GM18526 (cell line): ENCODE data around the gene AACS.

Source experiments
- POLR2A ChIP-seq: IDR thresholded peaks from 3 replicates; pipeline ENCODE4 v1.6.1; 2011; ENCODE audit not compliant: insufficient read length; ENCODE audit errors: extremely low read depth

Gene AACS

DNA sequence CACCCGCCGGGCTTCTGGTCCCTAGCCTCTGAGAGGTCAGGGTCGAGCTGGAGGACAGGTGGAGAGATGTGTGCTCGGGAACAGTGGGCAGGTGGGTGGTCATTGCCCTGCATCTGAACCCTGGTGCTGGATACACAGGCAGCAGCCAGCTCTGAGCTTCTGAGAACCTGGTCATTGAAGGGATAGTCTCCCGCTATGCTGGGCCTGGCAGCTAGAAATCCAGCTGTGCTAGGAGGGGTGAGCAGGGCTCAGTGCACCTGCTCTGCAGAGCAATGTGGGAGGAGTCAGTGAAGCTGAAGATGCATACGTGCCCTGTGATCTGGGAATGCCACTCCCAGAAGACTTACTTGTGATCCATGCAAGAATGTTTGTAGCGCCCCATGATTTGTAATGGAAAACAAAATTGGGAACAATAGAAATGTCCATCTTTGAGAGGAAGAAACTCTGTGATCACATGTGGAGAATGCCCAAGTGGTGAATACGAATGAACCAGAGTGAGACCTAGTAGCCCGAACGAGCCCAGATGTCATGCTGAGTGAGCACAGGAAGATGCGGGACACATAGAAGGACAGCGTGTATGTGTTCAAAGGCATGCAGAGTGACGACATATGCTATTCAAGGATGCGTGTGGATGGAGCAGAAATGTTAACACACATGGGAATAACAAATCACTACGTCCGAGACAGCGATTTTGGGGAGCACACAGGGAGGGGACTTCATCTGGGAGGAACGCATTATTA is 63.4 kb downstream of the AACS start:
- no peak for TF ChIP-seq POLR2A

- no peak for TF ChIP-seq POLR2A
These were observed 63.9 kb downstream of the AACS start for GRCh38 chr12:125129179-125129571.

DNA sequence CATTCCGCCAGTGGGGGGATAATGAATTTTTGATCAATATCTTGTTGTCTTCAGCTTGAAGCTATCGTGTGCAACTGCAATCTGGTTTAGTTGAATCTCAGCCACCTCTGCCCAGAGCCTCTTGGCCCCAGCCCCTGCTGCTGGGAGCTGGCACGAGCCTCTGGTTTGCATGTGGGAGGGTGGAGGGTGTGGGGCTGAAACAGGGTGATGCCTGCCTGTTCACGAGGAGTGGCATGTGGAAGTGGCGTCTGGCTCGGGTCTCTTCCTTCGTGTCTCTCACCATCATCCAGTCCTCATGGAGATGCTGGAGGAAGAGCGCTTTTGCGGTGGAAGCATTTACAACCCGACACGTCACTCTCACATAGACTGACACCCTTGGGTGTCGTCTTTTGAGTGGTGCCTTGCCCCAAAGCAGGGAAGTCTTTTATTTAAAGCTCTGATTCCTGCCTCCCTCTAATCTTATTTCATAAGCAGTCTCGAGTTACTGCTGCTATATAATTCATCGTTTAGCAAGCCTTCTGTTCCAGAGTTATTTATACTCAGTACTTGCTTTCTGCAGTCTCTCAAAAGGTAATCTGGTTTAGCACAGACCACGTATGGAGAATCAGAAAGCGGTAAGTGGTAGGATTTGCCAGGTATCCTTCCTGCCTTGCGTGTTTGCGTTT is 64.5 kb downstream of the AACS start:
- TF ChIP-seq POLR2A, result no peak

DNA sequence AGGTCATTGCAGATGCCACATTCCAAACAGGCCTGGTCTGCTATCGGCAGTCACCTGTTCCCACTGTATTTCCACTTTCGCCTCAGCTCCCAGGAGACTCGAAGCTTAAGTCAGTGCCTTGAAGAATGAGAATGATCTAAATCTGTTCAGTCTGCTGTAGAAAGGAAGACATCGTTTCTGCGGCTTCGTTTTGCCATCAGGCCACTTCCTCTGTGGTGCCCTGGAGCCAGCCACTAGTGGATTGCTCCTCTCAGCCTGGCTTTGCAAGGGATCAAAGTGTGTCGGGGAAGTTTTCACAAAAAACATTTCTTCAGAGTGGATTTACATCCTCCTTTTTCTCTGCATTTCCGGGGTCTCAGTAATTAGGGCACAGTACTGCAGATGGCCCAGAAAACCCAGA is 66.7 kb downstream of the AACS start:
- no peak for TF ChIP-seq POLR2A

DNA sequence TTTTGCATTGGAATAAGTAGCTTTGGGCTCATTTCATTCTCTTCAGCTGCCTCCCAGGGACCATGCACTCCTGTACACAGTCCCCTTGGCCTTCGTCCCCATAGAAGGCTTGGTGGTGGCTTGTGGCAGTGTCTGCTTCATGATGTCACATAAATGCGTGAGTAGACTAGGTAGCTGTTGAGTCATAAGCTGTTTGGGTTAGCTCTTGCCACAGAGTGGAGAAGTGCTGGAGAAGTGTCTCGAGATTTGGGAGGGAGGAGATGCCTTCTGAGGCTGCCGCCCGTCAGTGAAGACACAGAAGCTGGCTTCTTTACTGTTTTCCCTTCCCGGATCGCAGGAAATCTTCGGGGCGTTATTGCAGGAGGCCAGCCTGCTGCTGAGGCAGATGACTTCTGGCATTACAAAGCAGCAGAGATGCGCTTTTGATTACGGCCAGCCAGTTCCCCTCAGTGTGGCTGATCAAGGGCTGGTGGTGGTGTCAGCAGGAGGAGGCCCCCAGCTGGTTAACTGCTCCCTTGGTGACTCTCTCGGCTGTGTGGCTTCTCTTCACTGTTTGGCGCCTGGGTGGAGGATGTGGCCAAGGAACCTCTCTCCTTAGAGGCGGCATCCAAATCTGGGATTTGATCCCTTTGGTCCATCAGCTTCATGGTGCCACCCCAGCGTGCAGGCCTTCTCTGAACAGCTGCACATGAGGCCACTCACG is 67.6 kb downstream of the AACS start:
- TF ChIP-seq POLR2A, result no peak

GRCh38 chr12:125133616-125134015 is 68.4 kb downstream of the AACS start:
- no peak for TF ChIP-seq POLR2A

GRCh38 chr12:125134576-125134975 is 69.3 kb downstream of the AACS start:
- no peak for TF ChIP-seq POLR2A

DNA sequence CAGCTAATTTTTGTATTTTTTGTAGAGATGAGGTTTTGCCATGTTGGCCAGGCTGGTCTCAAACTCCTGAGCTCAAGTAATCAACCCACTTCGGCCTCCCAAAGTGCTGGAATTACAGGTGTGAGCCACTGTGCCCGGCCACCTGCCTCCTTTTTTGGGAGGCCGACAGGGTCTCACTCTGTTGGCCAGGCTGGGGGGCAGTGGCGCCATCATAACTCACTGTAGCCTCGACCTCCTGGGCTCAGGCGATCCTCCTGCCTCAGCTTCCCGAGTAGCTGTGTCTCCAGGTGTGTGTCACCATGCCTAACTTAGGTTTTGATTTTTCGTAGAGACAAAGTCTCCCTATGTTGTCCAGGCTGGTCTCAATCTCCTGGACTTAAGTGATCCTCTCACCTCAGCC is 70.7 kb downstream of the AACS start:
- no peak for TF ChIP-seq POLR2A

- no peak for TF ChIP-seq POLR2A
These were observed 71.5 kb downstream of the AACS start for GRCh38 chr12:125136702-125137101.

DNA sequence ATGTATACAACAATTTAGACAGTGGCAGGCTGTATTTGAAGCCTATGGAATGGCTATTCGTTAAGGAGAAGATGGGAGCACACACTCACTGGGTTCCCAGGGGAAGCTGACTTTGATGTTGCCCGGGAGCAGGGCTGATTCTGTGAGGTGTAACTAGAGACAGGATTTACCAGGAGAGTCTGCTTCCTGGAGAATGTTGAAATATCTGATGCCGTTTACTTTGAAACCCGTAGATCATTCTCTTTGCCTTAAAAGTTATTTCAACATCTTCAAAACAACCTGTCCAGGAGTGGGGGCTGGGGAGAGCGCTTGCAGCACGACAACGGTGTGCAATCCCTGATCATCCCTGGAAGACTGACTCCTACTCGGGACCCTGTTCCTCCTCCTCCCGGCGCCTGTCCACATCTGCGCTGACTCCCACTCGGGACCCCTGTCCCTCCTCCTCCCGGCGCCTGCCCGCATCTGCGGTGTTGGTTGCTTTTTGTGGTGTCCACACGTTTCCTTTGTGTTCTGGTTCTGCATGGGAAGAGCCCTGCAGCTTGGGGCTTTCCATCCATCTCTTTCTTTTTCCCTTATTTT is 72.6 kb downstream of the AACS start:
- TF ChIP-seq POLR2A, result no peak

DNA sequence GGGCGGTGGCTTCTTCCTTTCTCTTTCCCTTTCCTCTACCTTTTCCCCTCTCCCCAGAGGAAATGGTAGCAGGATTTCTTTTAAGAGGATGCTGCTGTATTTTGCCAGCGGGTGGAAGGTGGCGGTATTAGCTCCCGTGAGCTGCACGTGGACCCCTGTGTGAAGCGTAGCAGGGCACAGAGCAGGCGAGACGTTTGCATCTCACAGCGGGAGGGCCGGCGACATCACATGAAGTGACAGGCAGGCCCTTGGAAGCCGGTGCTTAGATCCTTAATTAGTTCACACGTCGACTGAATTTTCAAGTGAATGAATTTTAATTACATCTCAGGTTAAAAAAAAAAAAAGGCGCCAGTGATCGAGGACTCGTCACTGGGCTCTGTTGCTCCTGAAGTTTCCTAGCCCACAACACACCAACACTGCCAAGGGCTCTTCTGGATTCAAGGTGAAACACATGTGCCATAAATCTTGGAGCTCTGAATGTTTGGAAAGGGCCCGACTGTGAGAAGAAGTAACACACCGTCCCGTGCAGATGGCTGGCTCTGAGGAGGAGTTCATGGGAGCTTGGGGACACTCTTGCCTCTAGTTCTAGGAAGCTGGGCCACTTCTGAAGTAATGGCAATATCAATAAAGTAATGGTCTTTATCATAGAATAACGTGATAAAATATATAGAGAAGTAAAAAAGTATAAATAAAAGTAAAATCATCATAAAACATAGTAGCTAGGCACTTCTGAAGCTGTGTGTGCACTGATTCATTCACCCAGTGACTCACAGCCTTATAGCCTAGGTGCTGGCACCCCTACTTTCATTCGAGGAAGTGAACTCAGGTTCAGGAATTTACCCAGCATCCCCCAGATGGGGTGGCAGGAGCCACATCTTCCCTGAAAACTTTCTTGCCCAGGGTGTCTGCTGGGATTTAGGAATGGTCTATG is 75.3 kb downstream of the AACS start:
- no peak for TF ChIP-seq POLR2A

DNA sequence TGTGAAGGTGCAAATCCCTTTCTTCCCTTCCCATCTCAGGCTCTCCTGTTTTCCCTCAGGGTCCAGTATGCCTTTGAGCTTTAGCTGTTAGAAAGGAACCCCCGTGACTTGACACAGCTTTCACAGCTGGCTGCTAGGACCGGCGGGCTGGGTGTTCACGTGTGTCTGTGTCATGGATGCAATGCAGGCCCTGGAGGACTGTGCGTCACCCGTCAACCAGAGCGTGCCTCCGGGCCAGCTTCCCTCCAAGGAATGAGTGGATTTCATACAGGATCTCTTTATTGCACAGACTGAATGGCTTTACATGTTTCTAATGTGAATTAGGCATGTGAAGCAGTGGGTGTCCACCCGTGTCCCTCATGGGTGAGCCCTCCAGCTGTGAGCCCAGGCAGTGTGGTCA is 77.4 kb downstream of the AACS start:
- TF ChIP-seq POLR2A, result no peak

- no peak for TF ChIP-seq POLR2A
These were observed 78.3 kb downstream of the AACS start for GRCh38 chr12:125143491-125143890.

DNA sequence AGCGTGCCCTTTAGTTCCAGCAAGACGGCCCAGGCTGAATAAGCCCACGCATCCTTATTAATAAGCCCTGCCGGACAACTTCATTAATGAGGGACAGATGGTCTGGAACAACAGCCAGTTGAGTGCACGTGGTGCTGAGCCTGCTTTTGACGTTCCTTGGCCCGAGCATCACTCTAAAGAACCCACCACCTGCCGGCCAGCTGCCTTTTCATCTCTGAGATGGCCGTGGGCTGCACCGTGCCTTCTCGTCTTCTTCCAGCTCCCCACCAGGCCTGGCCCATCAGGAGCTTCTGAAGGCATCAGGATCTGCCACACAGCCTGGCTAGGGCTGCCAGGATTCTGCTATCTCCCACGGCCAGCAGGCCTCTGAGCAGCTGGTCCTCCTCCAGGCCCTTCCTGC is 80.0 kb downstream of the AACS start:
- no peak for TF ChIP-seq POLR2A

GRCh38 chr12:125148316-125148715 is 83.1 kb downstream of the AACS start:
- TF ChIP-seq POLR2A, result no peak
